Body of pancreas (tissue), 4 donors: ENCODE data around the gene PERCC1.

ENCODE experiments used
- CTCF ChIP-seq, 7 experiments: fragments of 450-650 bp in 4 of 7; fragments of 200-600 bp in 3 of 7; sonication (generic) in 3 of 7; IDR thresholded peaks; one replicate each; pipeline ENCODE4 v1.5.1; 2016 to 2019; ENCODE audit warnings: antibody characterized with exemption in 7 of 7
- POLR2A ChIP-seq, 3 donors: fragments of 450-650 bp; IDR thresholded peaks; one replicate each; pipeline ENCODE4 v1.6.1; 2016; ENCODE audit warnings: antibody characterized with exemption in 3 of 3, mild to moderate bottlenecking in 2 of 3

GRCh38 chr16:1466054-1466453, 35.2 kb downstream of the PERCC1 start:
- TF ChIP-seq CTCF (IDR thresholded peaks at IDR 0.05) (no peak), POLR2A (IDR thresholded peaks at IDR 0.05) (no peak)
